Mucosa of gallbladder (tissue), 1 donor: Measurements from ENCODE around the gene SUFU. TPM values are rescaled to one million over a fixed set of nuclear protein-coding genes. Genes with fewer than 3 reads are reported as not detected.
A peak's percentile ranks its signal among the peaks of the same experiment; 100 is the strongest.
"Not testable (repeated sequence)": the region's sequence is repeated elsewhere in the genome, so short reads cannot be mapped to it uniquely, and the experiment has no call there.

Experiments
- DNase-seq: peaks from one replicate; pipeline ENCODE4 v3.0.0-alpha.2; 2020; ENCODE audit warnings: low spot score
- total RNA-seq: library from RNA; stranded (reverse); gene quantifications from one replicate; pipeline ENCODE4 v1.2.1, GENCODE V29; 2021
- donor health status: DM: no; HTN: no; CAD: no.

Gene SUFU
- total RNA-seq, 1 donor from 2014 or later = 18.3 TPM

- DNase-seq = no peak
Measured at GRCh38 chr10:102479651-102480050, 24.1 kb upstream of the SUFU start.

- no peak for DNase-seq
Measured at GRCh38 chr10:102480396-102480795, 23.4 kb upstream of the SUFU start.

GRCh38 chr10:102484021-102484420 is 19.8 kb upstream of the SUFU start:
- DNase-seq = no peak

- no peak for DNase-seq
Measured at GRCh38 chr10:102485093-102485784, 18.5 kb upstream of the SUFU start.

GRCh38 chr10:102491136-102491535 is 12.6 kb upstream of the SUFU start:
- DNase-seq = no peak

- no peak for DNase-seq
Measured at GRCh38 chr10:102492344-102492939, 11.3 kb upstream of the SUFU start.

- peak; percentile 37 for DNase-seq
Measured at GRCh38 chr10:102492983-102493382, 10.8 kb upstream of the SUFU start.

GRCh38 chr10:102493771-102494170 is 10.0 kb upstream of the SUFU start:
- no peak for DNase-seq

- no peak for DNase-seq
Measured at GRCh38 chr10:102497545-102497944, 6.2 kb upstream of the SUFU start.

- DNase-seq = no peak
Measured at GRCh38 chr10:102499356-102499755, 4.4 kb upstream of the SUFU start.

- not testable (repeated sequence) for DNase-seq
Measured at GRCh38 chr10:102500686-102501085, 3.1 kb upstream of the SUFU start.

- DNase-seq = no peak
Measured at GRCh38 chr10:102501201-102502028, 2.4 kb upstream of the SUFU start.

GRCh38 chr10:102502029-102502336 is 1.8 kb upstream of the SUFU start:
- DNase-seq = peak; percentile 100

GRCh38 chr10:102502337-102503151 is 1.2 kb upstream of the SUFU start, which contains the start of gene ACTR1A:
Gene ACTR1A, minus strand, starts transcription at chr10:102502712. Its CDS starts 65 bp downstream, at chr10:102502647.
- DNase-seq = peak; percentile 98

GRCh38 chr10:102504179-102504975 is 605 bp downstream of the SUFU start:
- DNase-seq = peak; percentile 20

- no peak for DNase-seq
Measured at GRCh38 chr10:102504976-102505300, 1.2 kb downstream of the SUFU start.

GRCh38 chr10:102505462-102506115 is 1.8 kb downstream of the SUFU start:
- DNase-seq = no peak

- no peak for DNase-seq
Measured at GRCh38 chr10:102507521-102507920, 3.7 kb downstream of the SUFU start.

- no peak for DNase-seq
Measured at GRCh38 chr10:102508506-102508905, 4.7 kb downstream of the SUFU start.

- DNase-seq = no peak
Measured at GRCh38 chr10:102509387-102509786, 5.6 kb downstream of the SUFU start.
